Nephron (organoid): Measurements from ENCODE around the gene PROB1.

Source experiments
- H3K27ac Mint-ChIP-seq, 3 experiments: 2 replicates each; pipeline ENCODE4 v1.8.0; 2020; ENCODE audit warnings: mixed read lengths in 3 of 3, mild to moderate bottlenecking in 2 of 3, moderate library complexity in 1 of 3
- H3K27me3 Mint-ChIP-seq: 2 replicates; pipeline ENCODE4 v1.8.0; 2021; ENCODE audit warnings: low read depth, mild to moderate bottlenecking, moderate library complexity, mixed read lengths
- H3K36me3 Mint-ChIP-seq: 2 replicates; pipeline ENCODE4 v1.8.0; 2020; ENCODE audit warnings: low read depth, mixed read lengths
- H3K4me1 Mint-ChIP-seq: 2 replicates; pipeline ENCODE4 v1.8.0; 2020; ENCODE audit warnings: mixed read lengths
- H3K4me3 Mint-ChIP-seq, 3 experiments: 2 replicates each; pipeline ENCODE4 v1.8.0; 2020; ENCODE audit warnings: mild to moderate bottlenecking in 3 of 3, mixed read lengths in 3 of 3, moderate library complexity in 2 of 3
- H3K9me3 Mint-ChIP-seq: 2 replicates; pipeline ENCODE4 v1.8.0; 2020; ENCODE audit warnings: mixed read lengths
- CTCF ChIP-seq, 3 experiments: fragments of 200-600 bp; sonication (generic); IDR thresholded peaks; one replicate each; pipeline ENCODE4 v1.5.0; 2021; ENCODE audit warnings: antibody characterized with exemption in 3 of 3; ENCODE audit not compliant: unreplicated experiment in 3 of 3

PROB1 gene

GRCh38 chr5:139344177-139344576, 50.7 kb downstream of the PROB1 start:
- no peaks in the 10 kb centered on the region for H3K9me3 Mint-ChIP-seq
- H3K4me3 Mint-ChIP-seq = peak overlapping the region; percentile 71 to 91 (median 78)
- no peak overlapping the region for H3K27ac Mint-ChIP-seq
- peaks cover 40% of the 10 kb centered on the region for H3K4me1 Mint-ChIP-seq
- no peaks in the 10 kb centered on the region for H3K27me3 Mint-ChIP-seq
- H3K36me3 Mint-ChIP-seq = peaks cover 44% of the 10 kb centered on the region
- no peak for TF ChIP-seq CTCF (IDR thresholded peaks at IDR 0.05; ENCODE audit: unreplicated experiment in 3 of 3)

- Mint-ChIP-seq H3K9me3 (no peaks in the 10 kb centered on the region), H3K4me1 (peaks cover 35% of the 10 kb centered on the region), H3K27me3 (no peaks in the 10 kb centered on the region), H3K27ac (peak overlapping the region; percentile 96 to 99 (median 98)), H3K4me3 (peak overlapping the region; percentile 91 to 94 (median 92)), H3K36me3 (peaks cover 38% of the 10 kb centered on the region)
- TF ChIP-seq CTCF (IDR thresholded peaks at IDR 0.05; ENCODE audit: unreplicated experiment in 3 of 3) = no peak
Observed at GRCh38 chr5:139343476-139343875, 51.4 kb downstream of the PROB1 start.

- Mint-ChIP-seq H3K27ac (peak overlapping the region; percentile 96 to 99 (median 98)), H3K36me3 (peaks cover 34% of the 10 kb centered on the region), H3K27me3 (no peaks in the 10 kb centered on the region), H3K9me3 (no peaks in the 10 kb centered on the region), H3K4me1 (peaks cover 35% of the 10 kb centered on the region), H3K4me3 (peak overlapping the region; percentile 91 to 94 (median 92))
- no peak for TF ChIP-seq CTCF (IDR thresholded peaks at IDR 0.05; ENCODE audit: unreplicated experiment in 3 of 3)
Observed at GRCh38 chr5:139342423-139342723, 52.5 kb downstream of the PROB1 start.

- Mint-ChIP-seq H3K9me3 (no peaks in the 10 kb centered on the region), H3K4me1 (peaks cover 35% of the 10 kb centered on the region), H3K27ac (peak within 1 kb of the TSS; percentile 96 to 99 (median 98)), H3K27me3 (no peaks in the 10 kb centered on the region), H3K4me3 (peak within 1 kb of the TSS; percentile 91 to 94 (median 92)), H3K36me3 (peaks cover 28% of the 10 kb centered on the region)
- peak; percentile 61 to 71 (median 70) for TF ChIP-seq CTCF (IDR thresholded peaks at IDR 0.05; ENCODE audit: unreplicated experiment in 3 of 3)
Observed at GRCh38 chr5:139341689-139342422, 53.0 kb downstream of the PROB1 start, which contains the start of gene PAIP2. TSS of gene PAIP2 (plus strand) at chr5:139341854. CDS start at chr5:139363785, 21,931 bp downstream.

GRCh38 chr5:139341187-139341688, 53.7 kb downstream of the PROB1 start:
- H3K27ac Mint-ChIP-seq = peak overlapping the region; percentile 96 to 99 (median 98)
- no peaks in the 10 kb centered on the region for H3K9me3 Mint-ChIP-seq
- H3K36me3 Mint-ChIP-seq = peaks cover 25% of the 10 kb centered on the region
- peak overlapping the region; percentile 91 to 94 (median 92) for H3K4me3 Mint-ChIP-seq
- peaks cover 35% of the 10 kb centered on the region for H3K4me1 Mint-ChIP-seq
- no peak for TF ChIP-seq CTCF (IDR thresholded peaks at IDR 0.05; ENCODE audit: unreplicated experiment in 3 of 3)
- no peaks in the 10 kb centered on the region for H3K27me3 Mint-ChIP-seq
